SK-N-SH (cell line): ENCODE data around the gene WWOX.
A peak's percentile ranks its signal among the peaks of the same experiment; 100 is the strongest.

Source experiments
- EP300 ChIP-seq, 2 experiments: IDR thresholded peaks; 2 replicates each; pipeline versions ENCODE4 v1.4.0 to v1.6.1; 2012; ENCODE audit warnings: borderline replicate concordance in 1 of 2, low read depth in 1 of 2, low read length in 1 of 2
- EZH2phosphoT487 ChIP-seq: fragments of 200-600 bp; sonication (generic); IDR thresholded peaks from 2 replicates; pipeline ENCODE4 v1.6.1; 2017; ENCODE audit warnings: low read depth, mixed run types, mild to moderate bottlenecking, antibody characterized with exemption, moderate library complexity, borderline replicate concordance
- FOSL2 ChIP-seq: IDR thresholded peaks from 2 replicates; pipeline ENCODE4 v1.4.0; 2012; ENCODE audit warnings: low read depth, mild to moderate bottlenecking, moderate library complexity, borderline replicate concordance
- RCOR1 ChIP-seq: fragments of 150-350 bp; IDR thresholded peaks from 2 replicates; pipeline ENCODE4 v1.6.1; 2017; ENCODE audit warnings: antibody characterized with exemption, low read length
- TAF1 ChIP-seq: IDR thresholded peaks from 2 replicates; pipeline ENCODE4 v1.6.1; 2012; ENCODE audit warnings: low read depth, mild to moderate bottlenecking, low read length, moderate library complexity, borderline replicate concordance
- YY1 ChIP-seq: IDR thresholded peaks from 2 replicates; pipeline ENCODE4 v1.4.0; 2012; ENCODE audit warnings: low read depth, mild to moderate bottlenecking
- TF ChIP-seq, protein P1 (sequence below): fragments of 200-600 bp; sonication (generic); IDR thresholded peaks from 2 replicates; pipeline ENCODE4 v1.6.1; 2017; ENCODE audit warnings: antibody characterized with exemption, mild to moderate bottlenecking, moderate library complexity

GRCh38 chr16:78099271-78100111 lies at the start of gene WWOX:
- TF ChIP-seq TAF1 (no peak), EZH2phosphoT487 (no peak), YY1 (peak; percentile 59; the same call in 1 of the 2 replicates), RCOR1 (no peak), EP300 (IDR thresholded peaks at IDR 0.05; ENCODE audit: borderline replicate concordance in 1 of 2, low read depth in 1 of 2, low read length in 1 of 2) (no peak), FOSL2 (no peak)
- TF ChIP-seq, protein P1, sequence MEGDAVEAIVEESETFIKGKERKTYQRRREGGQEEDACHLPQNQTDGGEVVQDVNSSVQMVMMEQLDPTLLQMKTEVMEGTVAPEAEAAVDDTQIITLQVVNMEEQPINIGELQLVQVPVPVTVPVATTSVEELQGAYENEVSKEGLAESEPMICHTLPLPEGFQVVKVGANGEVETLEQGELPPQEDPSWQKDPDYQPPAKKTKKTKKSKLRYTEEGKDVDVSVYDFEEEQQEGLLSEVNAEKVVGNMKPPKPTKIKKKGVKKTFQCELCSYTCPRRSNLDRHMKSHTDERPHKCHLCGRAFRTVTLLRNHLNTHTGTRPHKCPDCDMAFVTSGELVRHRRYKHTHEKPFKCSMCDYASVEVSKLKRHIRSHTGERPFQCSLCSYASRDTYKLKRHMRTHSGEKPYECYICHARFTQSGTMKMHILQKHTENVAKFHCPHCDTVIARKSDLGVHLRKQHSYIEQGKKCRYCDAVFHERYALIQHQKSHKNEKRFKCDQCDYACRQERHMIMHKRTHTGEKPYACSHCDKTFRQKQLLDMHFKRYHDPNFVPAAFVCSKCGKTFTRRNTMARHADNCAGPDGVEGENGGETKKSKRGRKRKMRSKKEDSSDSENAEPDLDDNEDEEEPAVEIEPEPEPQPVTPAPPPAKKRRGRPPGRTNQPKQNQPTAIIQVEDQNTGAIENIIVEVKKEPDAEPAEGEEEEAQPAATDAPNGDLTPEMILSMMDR, result peak; percentile 94
